GM18499 (cell line): ENCODE results near the gene RIPPLY2.

Experiments
- ATAC-seq: cut with Tn5 transposase; IDR thresholded peaks from one replicate; pipeline ENCODE4 v1.9.1; 2021; ENCODE audit warnings: moderate number of reproducible peaks; ENCODE audit not compliant: insufficient read depth, unreplicated experiment

RIPPLY2 gene

DNA sequence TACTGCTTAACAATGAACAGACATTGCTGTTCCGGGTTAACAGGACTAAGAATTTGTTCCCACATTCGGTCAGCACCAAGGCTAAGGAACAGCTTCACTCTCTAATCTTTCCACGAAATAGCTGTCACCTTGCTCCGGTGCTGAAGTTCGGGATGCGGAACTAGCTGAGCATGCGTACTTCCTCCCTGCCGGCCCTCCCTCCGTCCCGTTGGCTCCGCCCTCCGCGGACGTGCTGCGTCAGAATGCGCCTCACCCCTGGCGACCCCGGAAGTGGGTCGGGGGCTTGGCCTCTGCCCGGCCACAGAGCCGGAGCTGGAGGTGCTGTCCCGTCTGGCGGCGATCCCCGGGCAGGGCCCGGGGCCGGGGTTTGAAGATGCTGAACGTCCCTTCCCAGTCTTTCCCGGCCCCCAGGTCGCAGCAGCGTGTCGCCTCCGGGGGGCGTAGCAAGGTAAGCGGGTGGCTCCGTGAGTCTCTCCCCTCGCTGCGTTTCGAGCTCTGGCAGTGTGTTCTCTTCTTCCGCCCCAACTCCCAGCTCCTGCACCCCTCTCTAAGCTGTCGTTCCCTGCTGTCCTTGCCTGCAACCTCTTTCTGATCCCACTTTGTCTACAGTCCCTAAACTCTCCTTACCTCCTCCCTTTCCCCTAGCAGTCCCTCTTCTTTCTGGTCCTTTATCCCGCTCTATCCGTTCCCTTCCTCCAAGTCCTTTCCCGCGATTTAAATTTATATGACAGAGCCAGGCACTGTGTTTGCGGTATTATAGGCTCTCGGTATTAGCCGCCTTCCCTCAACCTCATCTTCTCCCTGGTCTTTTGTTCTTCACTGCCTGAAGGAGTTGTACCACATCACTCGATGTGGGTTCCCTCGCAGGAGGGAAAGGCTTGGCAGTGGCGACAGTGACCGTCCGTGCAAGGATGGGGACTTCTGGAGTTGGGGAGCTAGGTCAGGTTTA is 6.5 kb downstream of the RIPPLY2 start, which contains the start of gene CYB5R4:
Gene CYB5R4, plus strand, starts transcription at position 280 of the 949 bp plus-strand sequence. Its CDS starts 94 bp downstream, at position 374.
- peak; percentile 87 for ATAC-seq

DNA sequence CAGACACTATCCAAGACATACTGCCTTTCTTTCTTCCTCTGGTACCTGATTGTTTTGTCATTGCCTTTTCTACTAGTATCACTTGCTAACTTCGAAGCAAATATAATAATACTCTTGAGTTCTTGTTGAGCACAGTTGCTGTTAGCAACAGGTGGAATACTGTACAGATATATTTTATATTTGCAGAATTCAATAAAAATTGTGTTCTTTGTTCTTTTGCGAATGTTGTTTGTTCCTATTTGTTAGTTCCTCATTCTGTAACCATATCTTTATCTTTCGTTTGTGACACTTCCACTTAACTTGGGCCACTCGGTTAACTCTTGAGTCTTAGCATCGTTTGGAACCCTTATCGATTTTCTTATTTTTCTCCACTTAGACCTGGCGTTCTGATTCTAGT is 7.2 kb downstream of the RIPPLY2 start:
- ATAC-seq = peak; percentile 7

DNA sequence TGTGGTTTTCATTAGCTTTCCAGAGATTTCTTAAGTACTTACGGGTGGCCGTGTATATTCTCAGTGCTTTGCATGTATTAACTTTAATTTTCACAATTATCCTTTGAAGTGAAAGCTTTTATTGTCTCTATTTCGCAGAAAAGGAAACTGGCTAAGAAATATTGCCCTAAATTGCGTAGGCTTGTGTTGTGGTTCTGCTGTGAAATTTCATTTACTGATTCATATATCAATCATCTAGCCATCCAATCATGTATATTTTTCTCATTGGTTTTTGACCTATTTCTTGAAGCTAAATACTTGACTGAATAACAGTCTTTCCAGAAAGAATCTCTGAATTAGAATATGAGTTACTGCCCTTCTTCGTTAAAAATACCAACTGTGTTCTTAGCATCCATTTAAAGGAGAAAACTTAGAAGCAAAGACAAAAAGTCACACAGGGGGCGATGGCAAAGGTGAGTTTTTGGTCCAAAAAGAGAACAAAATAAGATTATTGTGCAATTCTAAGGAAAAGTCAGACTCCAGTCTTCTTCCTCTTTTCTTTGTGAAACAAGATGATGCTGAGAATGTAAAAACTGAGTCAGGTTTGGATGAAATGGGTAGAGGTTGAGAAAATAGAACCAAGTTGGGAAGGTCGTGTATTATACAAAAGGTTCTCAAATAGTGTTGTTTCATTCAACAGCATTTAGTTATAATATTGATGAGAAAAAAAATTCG is 7.8 kb downstream of the RIPPLY2 start:
- ATAC-seq = no peak

DNA sequence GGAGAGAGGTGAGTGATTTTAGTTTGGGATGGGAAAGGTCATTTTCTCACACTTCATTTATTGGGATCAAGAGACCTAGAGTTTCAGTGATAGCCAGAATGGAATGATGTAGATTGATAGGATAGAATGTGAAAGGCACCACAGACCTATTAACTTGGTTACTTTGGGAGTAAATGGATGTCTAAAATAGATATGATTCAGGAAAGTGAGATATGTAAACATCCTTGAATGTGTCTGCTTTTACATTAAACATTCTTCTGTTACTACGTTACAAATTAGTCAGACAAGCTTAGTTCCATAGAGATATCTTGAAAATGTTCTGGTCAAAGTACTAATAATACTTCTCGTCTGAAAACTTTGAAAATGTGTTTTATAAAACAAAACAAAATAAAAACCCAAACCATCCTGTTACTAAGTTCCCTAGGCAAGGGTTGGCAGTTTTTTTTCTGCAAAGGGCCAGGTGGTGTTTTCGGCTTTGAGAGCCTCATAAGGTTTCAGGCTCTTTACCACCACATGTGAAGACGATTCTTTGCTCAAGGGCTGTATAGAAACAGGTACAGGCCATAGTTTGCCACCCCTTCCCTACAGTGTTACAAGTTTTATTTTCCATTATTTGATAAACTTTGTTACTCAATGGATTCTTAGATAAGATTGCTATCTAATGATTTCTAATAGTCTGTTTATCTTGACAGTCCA is 9.8 kb downstream of the RIPPLY2 start:
- ATAC-seq = no peak

DNA sequence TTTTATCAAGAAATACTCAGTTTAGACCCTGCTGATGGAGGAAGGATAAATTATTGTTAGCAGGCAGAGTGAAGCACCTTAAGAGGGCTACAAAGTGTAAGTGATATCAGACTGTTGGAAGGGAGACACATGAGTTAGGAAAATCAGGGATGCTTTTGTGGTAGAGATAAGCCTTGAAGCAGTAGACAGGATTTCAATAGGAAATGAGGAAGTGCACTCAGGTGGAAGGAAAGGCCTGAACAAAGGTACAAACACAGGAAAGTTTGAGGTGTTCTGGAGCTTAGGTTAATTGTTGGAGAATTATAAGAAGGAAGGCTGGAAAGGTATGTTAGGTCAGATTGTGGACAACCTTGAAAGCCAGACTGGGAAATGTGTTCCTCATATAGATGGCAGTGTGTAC is 13.9 kb downstream of the RIPPLY2 start:
- ATAC-seq = no peak

DNA sequence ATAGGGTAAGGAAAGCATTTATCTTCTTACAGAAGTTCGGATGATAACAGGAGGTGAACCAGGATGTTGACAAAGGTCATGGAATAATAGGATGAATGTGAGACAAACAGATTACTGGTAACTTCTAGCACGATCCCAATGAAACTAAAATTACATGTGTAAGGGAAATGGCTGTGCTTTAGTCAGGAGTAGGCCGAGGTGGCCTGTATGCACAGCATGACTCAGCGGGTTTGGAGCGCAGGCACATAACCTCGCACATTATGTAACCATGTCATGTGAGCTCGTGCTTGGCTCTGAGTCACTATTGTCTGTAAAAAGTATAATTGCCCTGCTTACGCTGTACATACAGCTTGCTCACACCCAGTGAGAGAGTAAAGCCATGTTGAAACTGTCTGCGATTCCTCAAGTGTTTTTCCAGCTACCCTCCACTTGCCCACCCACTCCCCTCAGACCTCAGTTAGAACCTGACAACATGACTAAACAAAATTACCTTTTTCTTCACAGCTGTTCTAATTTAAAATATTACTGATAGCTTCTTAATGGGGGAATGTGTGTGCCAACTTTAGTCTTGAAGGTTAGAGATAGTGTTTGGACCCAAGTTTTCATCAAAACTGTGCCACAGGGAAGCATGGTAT is 14.5 kb downstream of the RIPPLY2 start:
- ATAC-seq = no peak

DNA sequence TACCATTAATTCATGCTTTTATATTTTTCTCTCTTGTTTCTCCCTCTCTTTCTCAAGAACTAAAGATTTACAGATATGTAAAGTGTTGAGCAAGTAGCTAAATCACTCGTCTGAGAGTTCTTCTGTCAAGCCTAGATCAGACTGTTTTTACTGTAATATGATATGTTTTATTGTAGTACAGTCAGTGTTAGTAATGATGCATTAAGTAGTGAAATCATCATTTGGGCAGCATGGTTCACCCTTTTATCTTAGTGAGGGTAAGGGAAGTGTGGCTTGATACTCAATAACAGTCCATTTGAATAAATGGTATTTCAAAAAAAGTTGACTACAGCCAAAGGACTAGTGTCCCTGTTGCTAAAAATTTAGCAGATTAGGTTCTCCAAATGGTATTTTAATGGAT is 15.5 kb downstream of the RIPPLY2 start:
- no peak for ATAC-seq

DNA sequence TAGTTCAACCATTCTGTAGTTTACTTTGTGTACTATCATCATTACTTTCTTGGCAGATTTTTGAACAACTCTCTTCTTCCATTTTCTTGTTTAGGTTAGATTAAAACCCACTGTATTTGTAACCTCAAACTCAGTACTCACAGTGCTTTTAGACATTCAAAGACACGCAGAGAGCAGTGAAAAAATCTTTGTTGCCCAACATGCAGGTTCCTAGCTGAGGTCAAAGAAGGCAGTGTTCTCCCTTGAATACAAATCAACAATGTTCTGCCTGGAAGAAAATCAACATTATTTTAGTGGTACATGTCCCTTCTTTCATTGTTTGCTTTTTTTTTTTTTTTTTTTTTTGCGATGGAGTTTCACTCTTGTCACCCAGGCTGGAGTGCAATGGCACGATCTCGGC is 17.5 kb downstream of the RIPPLY2 start:
- ATAC-seq = no peak

DNA sequence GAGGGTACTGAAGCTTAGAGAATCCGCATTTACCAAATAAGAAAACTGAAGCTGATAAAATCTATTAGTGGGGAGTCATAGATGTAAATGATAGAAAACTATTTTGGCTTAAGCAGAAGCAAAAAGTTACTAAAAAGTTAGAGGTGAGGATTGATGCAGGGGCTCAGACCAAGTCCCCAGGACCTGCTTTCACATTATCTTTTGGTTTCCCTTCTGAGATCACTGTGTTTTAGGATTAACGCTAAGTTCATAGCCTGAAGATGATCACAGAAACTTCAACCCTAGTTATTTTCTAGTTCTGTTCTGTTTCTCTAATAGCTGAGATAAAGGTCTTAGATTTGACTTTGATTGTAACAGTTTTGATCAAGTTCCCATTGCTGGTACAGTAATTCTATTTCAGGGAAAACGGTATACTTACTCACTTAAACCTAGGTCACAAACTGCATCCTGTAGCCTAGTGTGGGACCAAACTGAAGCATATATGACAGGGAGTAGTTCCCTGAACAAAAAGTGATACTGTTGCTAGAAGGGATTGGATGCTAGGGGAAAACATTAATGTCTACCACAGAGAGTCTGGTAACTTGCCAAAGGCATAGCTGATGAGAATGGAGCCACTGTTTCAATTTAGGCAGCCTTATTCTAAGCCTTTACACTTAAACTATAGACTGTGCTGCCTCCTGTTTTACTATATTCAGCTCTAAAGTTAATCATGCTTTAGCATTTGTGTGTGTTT is 19.4 kb downstream of the RIPPLY2 start:
- no peak for ATAC-seq

DNA sequence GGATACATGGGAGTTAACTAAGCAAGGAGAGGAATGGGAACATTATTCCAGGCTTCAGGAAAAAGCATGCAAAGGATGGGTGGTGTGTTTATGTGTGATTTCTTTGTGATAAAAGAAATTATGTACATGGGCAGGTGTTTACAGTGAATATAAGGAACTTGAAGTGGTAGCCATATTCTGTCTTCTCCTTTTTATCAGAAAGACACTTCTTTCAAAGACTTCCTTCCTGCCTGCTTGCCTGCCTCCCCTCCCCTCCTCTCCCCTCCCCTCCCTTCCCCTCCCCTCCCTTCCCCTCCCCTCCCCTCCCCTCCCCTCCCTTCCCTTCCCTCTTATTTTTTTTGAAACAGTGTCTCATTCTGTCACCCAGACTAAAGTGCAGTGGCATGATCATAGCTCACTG is 20.7 kb downstream of the RIPPLY2 start:
- ATAC-seq = no peak

DNA sequence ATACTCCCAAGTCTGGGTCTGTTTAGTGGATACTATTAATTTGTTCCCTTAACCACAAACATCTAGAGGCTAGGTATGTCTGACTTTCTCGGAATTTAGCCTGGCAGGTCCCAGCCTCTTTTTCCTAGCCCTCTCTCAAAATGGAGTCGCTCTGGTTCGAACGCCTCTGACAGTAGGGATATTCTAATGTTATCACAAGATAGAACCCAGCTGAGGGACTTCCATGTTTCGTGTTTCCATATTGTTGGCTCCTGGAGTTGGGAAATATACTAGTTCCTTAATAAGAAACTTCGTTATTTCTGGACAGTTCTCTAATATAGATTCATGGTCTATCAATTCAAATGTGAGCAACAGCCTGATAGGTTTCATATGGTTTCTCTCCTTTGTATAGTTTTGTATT is 22.7 kb downstream of the RIPPLY2 start:
- no peak for ATAC-seq

DNA sequence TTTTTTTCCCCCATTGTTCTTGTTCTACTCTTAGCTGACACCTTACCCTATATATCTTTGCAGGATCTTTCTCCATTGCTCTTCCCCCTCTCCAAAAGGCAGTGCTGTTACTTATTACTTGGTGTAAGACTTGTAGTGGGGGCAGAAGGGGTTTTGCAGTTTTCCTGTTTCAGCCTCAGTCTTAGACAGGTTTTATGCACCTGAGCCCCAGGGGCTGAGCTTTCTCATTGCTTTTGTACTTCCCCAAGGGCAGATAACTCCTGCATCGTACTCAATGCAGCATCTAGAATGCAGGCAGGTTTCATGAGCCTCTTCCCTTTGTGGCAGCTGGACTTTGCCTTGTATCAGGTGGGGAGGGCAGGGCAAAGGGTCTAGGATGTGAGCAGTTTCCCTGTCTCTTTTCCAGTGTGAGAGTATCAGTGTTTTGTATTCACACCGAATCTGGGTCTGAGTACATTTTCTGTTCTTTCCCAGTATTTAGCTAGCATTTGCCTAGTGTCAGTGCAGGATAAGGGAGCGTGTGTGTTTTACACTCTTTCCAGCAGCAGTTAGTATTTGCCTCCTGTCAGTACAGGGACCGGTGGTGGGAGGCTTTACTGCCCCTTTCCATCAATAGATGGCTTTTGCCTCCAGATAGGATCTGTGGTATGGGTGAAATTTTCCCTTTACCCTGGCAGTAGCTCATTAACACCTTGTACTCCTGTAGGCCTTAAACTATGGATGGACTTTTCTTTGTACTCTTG is 25.9 kb downstream of the RIPPLY2 start:
- no peak for ATAC-seq

DNA sequence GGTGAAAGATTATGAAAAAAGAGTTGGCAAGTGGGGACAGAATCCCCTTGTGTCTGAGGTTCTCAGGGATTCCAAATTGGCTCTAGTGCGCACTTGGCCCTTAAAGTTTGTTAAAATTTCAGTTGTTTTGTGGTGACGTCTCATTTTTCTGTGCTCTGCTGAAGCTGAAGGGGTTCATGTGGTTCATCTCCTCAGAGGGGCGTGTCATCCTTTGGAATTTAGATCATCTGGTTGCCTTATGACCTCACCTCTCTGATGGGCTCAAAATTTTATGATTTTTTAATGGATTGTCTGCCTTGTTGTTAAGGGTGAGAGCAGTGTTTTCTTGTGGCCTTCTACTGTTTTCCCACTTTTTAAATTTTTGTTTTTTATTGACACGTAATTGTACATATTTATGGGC is 26.6 kb downstream of the RIPPLY2 start:
- no peak for ATAC-seq

DNA sequence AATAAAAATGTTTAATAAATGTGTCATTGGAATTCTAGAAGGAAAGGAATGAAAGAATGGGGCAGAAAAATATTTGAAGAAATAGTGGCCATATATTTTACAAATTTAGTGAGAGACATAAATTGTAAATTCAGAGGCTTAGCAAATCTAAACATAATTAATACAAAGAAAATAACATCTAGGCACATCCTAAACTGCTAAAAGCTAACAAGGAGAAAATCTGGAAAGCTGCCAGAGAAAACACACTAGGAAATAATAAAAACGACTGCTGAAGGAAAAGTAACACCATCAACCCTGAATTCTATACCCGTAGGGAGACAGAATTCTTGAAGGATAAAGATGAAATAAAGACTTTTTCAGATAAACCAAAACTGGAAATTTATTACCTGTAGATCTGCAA is 30.1 kb downstream of the RIPPLY2 start:
- ATAC-seq = no peak

DNA sequence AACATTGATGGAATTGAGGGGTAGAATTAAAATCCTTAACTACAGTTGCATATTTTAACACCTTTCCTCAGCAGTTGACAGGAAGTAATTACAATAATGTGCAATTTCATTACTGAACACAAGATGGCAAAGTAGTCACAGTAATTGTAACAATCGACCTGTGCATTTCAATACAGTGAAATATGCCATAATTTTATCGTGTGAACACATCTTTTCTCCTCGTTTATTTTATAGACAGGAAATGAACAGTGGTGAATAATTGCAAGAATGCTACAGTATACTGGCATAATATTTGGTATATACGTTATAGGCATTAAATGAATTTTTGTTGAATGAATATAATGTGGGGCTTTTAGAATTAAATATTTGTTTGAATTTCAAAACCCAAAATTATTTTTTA is 31.4 kb downstream of the RIPPLY2 start:
- ATAC-seq = peak; percentile 78

DNA sequence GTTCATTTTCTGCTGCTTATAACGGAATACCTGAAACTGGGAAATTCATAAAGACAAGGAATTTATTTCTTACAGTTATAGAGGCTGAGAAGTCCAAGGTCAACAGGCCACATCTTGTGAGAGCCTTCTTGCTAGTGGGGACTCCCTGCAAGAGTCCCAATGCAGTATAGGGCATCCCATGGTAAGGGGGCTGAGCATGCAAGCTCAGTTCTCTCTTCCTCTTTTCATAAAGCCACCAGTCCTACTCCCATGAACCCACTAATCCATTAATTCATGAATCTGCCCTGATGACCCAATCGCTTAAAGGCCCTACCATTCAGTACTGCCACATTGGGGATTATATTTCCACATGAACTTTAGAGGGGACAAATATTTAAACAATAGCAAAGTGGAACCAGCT is 32.8 kb downstream of the RIPPLY2 start:
- ATAC-seq = no peak

DNA sequence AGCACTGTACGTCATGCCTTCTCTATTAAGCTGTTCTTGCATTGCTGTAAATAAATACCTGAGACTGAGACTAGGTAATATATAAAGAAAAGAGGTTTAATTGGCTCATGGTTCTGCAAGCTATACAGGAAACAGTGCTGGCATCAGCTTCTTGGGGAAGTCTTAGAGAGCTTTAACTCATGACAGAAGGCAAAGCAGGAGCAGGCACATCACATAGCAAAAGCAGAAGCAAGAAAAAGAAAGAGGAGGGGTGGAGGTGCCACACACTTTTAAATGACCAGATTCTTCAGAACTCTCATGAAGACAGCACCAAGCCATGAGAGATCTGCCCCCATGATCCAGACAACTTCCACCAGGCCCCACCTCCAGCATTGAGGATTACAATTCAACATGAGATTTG is 36.5 kb downstream of the RIPPLY2 start:
- ATAC-seq = no peak

DNA sequence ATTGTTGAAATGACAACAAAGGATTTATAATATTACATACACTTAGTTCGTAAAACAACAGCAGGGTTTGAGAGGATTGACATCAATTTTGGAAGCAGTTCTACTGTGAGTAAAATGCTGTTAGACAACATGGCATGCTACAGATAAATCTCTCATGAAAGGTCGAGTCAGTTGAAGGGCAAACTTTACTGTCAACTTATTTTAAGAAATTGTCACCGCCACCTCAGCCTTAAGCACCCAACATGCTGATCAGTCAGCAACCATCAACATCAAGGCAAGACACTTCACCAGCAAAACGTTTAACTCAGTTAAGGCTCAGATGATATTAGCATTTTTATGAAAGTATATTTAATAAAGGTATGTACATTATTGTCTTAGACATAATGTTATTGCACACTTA is 37.4 kb downstream of the RIPPLY2 start:
- ATAC-seq = no peak

DNA sequence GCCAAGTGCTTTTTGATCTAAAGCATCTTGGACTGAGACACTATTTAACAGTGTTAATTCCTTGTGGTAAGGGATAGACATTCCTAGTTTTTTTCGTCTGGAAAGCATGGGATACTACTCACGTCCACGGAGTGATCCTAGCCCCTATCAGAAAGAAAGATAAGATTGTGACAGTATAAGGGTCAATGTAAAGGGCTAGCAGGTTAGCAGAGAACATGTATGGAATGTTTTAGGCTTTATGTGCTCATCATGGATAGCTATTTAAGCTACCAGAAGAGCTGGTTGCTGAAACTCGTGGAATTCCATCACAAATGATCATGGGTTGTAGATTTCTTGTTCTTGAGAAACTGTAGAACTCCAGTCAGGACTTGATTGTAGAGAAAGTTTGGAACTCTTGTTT is 38.4 kb downstream of the RIPPLY2 start:
- no peak for ATAC-seq
